SK-N-SH (cell line): ENCODE results near the gene NEMF. TPM values are rescaled to one million over a fixed set of nuclear protein-coding genes. Genes with fewer than 3 reads are reported as not detected.
"Not testable (repeated sequence)": the region's sequence is repeated elsewhere in the genome, so short reads cannot be mapped to it uniquely, and the experiment has no call there.

Experiments
- CTCF ChIA-PET: fragments of 300-600, 350-600 bp; formaldehyde crosslinking; extraction: SDS; loops from one replicate; lab custom pipeline; 2021; lab: Yijun Ruan, JAX
- POLR2A ChIA-PET: fragments of 350-600 bp; sonication (Branson Sonifier 250); formaldehyde crosslinking; extraction: SDS; loops from one replicate; lab custom pipeline; 2020; ENCODE audit warnings: antibody characterized with exemption, inconsistent platforms; lab: Yijun Ruan, JAX
- DNase-seq: peaks from one replicate; pipeline ENCODE4 v3.0.0; 2012
- H2AFZ ChIP-seq: fragments of 200-600 bp; sonication (generic); 2 replicates; pipeline ENCODE4 v1.8.1; 2016; ENCODE audit warnings: antibody characterized with exemption, mild to moderate bottlenecking, low read depth
- H3F3A ChIP-seq: fragments of 200-600 bp; sonication (generic); replicated peaks from 2 replicates; pipeline ENCODE3; 2016; ENCODE audit warnings: antibody characterized with exemption, mild to moderate bottlenecking; ENCODE audit not compliant: insufficient read depth
- H3K27ac ChIP-seq, 2 experiments: fragments of 200-500 bp in 1 of 2; fragments of 200-600 bp in 1 of 2; sonication (Bioruptor generic) in 1 of 2; sonication (generic), shearing (Covaris generic) in 1 of 2; 2 replicates each; pipeline versions ENCODE4 v1.5.1 to v1.6.1; 2014 to 2016; ENCODE audit warnings: low read depth in 2 of 2, inconsistent platforms in 1 of 2, low read length in 1 of 2, mild to moderate bottlenecking in 1 of 2, mixed read lengths in 1 of 2
- H3K27me3 ChIP-seq: fragments of 200-600 bp; sonication (generic), shearing (Covaris generic); 2 replicates; pipeline ENCODE4 v1.6.1; 2016; ENCODE audit warnings: mixed run types; ENCODE audit not compliant: insufficient read depth
- H3K36me3 ChIP-seq, 2 experiments: fragments of 200-500 bp in 1 of 2; fragments of 200-600 bp in 1 of 2; sonication (Bioruptor generic) in 1 of 2; sonication (generic) in 1 of 2; replicated peaks in 1 of 2; 2 replicates each; pipeline versions ENCODE3 to v1.5.1; 2014 to 2016; ENCODE audit warnings: low read length in 1 of 2, mild to moderate bottlenecking in 1 of 2; ENCODE audit not compliant: insufficient read depth in 2 of 2, control insufficient read depth in 1 of 2
- H3K4me1 ChIP-seq, 2 experiments: fragments of 200-500 bp in 1 of 2; fragments of 200-600 bp in 1 of 2; sonication (Bioruptor generic) in 1 of 2; sonication (generic), shearing (Covaris generic) in 1 of 2; 2 replicates each; pipeline versions ENCODE4 v1.5.1 to v1.6.1; 2014 to 2016; ENCODE audit warnings: low read depth in 1 of 2, low read length in 1 of 2, mixed run types in 1 of 2; ENCODE audit not compliant: insufficient read depth in 2 of 2, control insufficient read depth in 1 of 2
- H3K4me2 ChIP-seq: fragments of 200-600 bp; sonication (generic), shearing (Covaris generic); 2 replicates; pipeline ENCODE4 v1.6.1; 2017; ENCODE audit warnings: mixed run types
- H3K4me3 ChIP-seq, 2 experiments: fragments of 200-500 bp in 1 of 2; fragments of 200-600 bp in 1 of 2; sonication (Bioruptor generic) in 1 of 2; sonication (generic), shearing (Covaris generic) in 1 of 2; 2 replicates each; pipeline versions ENCODE4 v1.5.1 to v1.8.1; 2014 to 2016; ENCODE audit warnings: low read depth in 2 of 2, inconsistent platforms in 1 of 2, low read length in 1 of 2, mild to moderate bottlenecking in 1 of 2, mixed read lengths in 1 of 2, moderate library complexity in 1 of 2
- H3K79me2 ChIP-seq: fragments of 200-600 bp; sonication (generic); 2 replicates; pipeline ENCODE4 v1.8.1; 2017; ENCODE audit warnings: mild to moderate bottlenecking; ENCODE audit not compliant: insufficient read depth
- H3K9ac ChIP-seq: fragments of 200-600 bp; sonication (generic); 2 replicates; pipeline ENCODE4 v1.6.1; 2017; ENCODE audit warnings: mixed run types
- H3K9me2 ChIP-seq: fragments of 200-600 bp; sonication (generic); 2 replicates; pipeline ENCODE4 v1.6.1; 2017; ENCODE audit warnings: mixed run types
- H3K9me3 ChIP-seq: fragments of 200-600 bp; sonication (generic); 2 replicates; pipeline ENCODE4 v1.6.1; 2017; ENCODE audit warnings: mixed run types, mild to moderate bottlenecking, moderate library complexity
- H4K20me1 ChIP-seq: fragments of 200-600 bp; sonication (generic); 2 replicates; pipeline ENCODE4 v1.6.1; 2017; ENCODE audit warnings: mild to moderate bottlenecking, mixed run types; ENCODE audit not compliant: insufficient read depth
- CHD2 ChIP-seq: fragments of 150-350 bp; IDR thresholded peaks from 2 replicates; pipeline ENCODE4 v1.6.1; 2018; ENCODE audit warnings: low read length; ENCODE audit not compliant: partially characterized antibody
- EP300 ChIP-seq, 2 experiments: IDR thresholded peaks; 2 replicates each; pipeline versions ENCODE4 v1.4.0 to v1.6.1; 2012; ENCODE audit warnings: borderline replicate concordance in 1 of 2, low read depth in 1 of 2, low read length in 1 of 2
- EZH2phosphoT487 ChIP-seq: fragments of 200-600 bp; sonication (generic); IDR thresholded peaks from 2 replicates; pipeline ENCODE4 v1.6.1; 2017; ENCODE audit warnings: low read depth, mixed run types, mild to moderate bottlenecking, antibody characterized with exemption, moderate library complexity, borderline replicate concordance
- FOSL2 ChIP-seq: IDR thresholded peaks from 2 replicates; pipeline ENCODE4 v1.4.0; 2012; ENCODE audit warnings: low read depth, mild to moderate bottlenecking, moderate library complexity, borderline replicate concordance
- FOXM1 ChIP-seq: IDR thresholded peaks from 2 replicates; pipeline ENCODE4 v1.4.0; 2012; ENCODE audit warnings: low read depth, mild to moderate bottlenecking
- GABPA ChIP-seq: IDR thresholded peaks from 2 replicates; pipeline ENCODE4 v1.4.0; 2012; ENCODE audit warnings: low read depth, mild to moderate bottlenecking
- GATA2 ChIP-seq: sonication (generic); formaldehyde crosslinking; IDR thresholded peaks from 2 replicates; pipeline ENCODE4 v1.5.0; 2020; ENCODE audit warnings: mild to moderate bottlenecking, missing genetic modification reagents
- MAX ChIP-seq: IDR thresholded peaks from 2 replicates; pipeline ENCODE4 v1.4.0; 2012; ENCODE audit warnings: low read depth
- MEF2A ChIP-seq: IDR thresholded peaks from 2 replicates; pipeline ENCODE4 v1.4.0; 2012; ENCODE audit warnings: low read depth, borderline replicate concordance
- MXI1 ChIP-seq: IDR thresholded peaks from 2 replicates; pipeline ENCODE4 v1.6.1; 2012; ENCODE audit warnings: mild to moderate bottlenecking, low read depth, low read length, improper control_type of control experiment
- NFIC ChIP-seq: IDR thresholded peaks from 2 replicates; pipeline ENCODE4 v1.4.0; 2012; ENCODE audit warnings: borderline replicate concordance
- RAD21 ChIP-seq: IDR thresholded peaks from 2 replicates; pipeline ENCODE4 v1.6.1; 2012; ENCODE audit warnings: mild to moderate bottlenecking, low read length
- RCOR1 ChIP-seq: fragments of 150-350 bp; IDR thresholded peaks from 2 replicates; pipeline ENCODE4 v1.6.1; 2017; ENCODE audit warnings: antibody characterized with exemption, low read length
- RFX5 ChIP-seq: IDR thresholded peaks from 2 replicates; pipeline ENCODE4 v1.6.1; 2012; ENCODE audit warnings: mild to moderate bottlenecking, improper control_type of control experiment, low read length
- SIN3A ChIP-seq: IDR thresholded peaks from 2 replicates; pipeline ENCODE4 v1.6.1; 2012; ENCODE audit warnings: low read depth, mild to moderate bottlenecking, low read length, moderate library complexity, borderline replicate concordance
- SMC3 ChIP-seq: IDR thresholded peaks from 2 replicates; pipeline ENCODE4 v1.6.1; 2012; ENCODE audit warnings: low read depth, low read length, improper control_type of control experiment
- USF1 ChIP-seq: IDR thresholded peaks from 2 replicates; pipeline ENCODE4 v1.4.0; 2012; ENCODE audit warnings: low read depth, borderline replicate concordance
- WGBS: methylation state at CpG from one replicate; pipeline ENCODE4 v1.1.6; 2017; ENCODE audit warnings: low lambda C conversion rate; 5-methylcytosine and 5-hydroxymethylcytosine counted together
- polyA plus RNA-seq, 3 experiments: library from polyadenylated mRNA; depleted of rRNA; stranded (reverse); fragments of >200 nt; gene quantifications; 2 replicates each; pipeline ENCODE4 v1.2.3, GENCODE V29; 2012
- TF ChIP-seq, protein P1 (sequence below): fragments of 200-600 bp; sonication (generic); IDR thresholded peaks from 2 replicates; pipeline ENCODE4 v1.6.1; 2017; ENCODE audit warnings: antibody characterized with exemption, mild to moderate bottlenecking, moderate library complexity
- TF ChIP-seq, protein P2 (sequence below): fragments of 150-350 bp; IDR thresholded peaks from 2 replicates; pipeline ENCODE4 v1.6.1; 2017; ENCODE audit warnings: antibody characterized with exemption, low read length, low read depth, borderline replicate concordance
- TF ChIP-seq, protein P3 (sequence below): IDR thresholded peaks from 2 replicates; pipeline ENCODE4 v1.4.0; 2012; ENCODE audit warnings: low read depth, borderline replicate concordance

NEMF gene
- polyA plus RNA-seq, 1 of the 3 experiments (the other 2 are of a cell fraction): 14.0 TPM

DNA sequence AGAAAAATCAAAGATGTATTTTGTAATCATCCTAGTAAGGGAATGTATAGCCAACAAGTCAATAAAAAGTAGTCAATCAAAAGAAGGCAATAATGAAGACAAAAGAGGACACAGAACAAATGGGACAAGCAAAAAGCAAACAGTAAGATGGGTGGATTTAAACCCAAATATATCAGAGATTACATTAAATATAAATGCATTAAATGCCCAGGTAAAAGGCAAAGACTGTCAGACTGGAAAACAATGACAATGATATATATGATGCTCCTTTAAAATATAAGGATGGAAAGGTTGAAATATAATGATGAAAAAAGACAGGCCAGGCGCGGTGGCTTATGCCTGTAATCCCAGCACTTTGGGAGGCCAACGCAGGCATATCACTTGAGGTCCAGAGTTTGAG is 35.7 kb downstream of the NEMF start (continued):
- TF ChIP-seq RCOR1: no peak

GRCh38 chr14:49816118-49816517 is 36.5 kb downstream of the NEMF start:
- H3K4me2 ChIP-seq, H3K9ac ChIP-seq, H3K9me2 ChIP-seq, H3K9me3 ChIP-seq, H4K20me1 ChIP-seq, DNase-seq, H2AFZ ChIP-seq, H3K27ac ChIP-seq, H3K4me3 ChIP-seq, H3K79me2 ChIP-seq, H3K4me1 ChIP-seq, H3K27me3 ChIP-seq: not testable (repeated sequence)
- CTCF ChIA-PET: interaction anchor here (0.8 kb wide), 2 partner anchors 36 to 415 kb away, joined by 3 to 4 read pairs; partner anchors contain the start of genes NEMF and SOS2
- WGBS: 94% methylated on average over 2 of the region's 2 CpGs
- peaks cover 76 to 90% of the 10 kb centered on the region in 2 experiments for H3K36me3 ChIP-seq
- H3F3A ChIP-seq: peaks cover 23% of the 10 kb centered on the region
- POLR2A ChIA-PET: interaction anchor here (0.7 kb wide), 1 partner anchor 32 kb away, joined by 3 read pairs; no protein-coding TSS in a partner anchor

DNA sequence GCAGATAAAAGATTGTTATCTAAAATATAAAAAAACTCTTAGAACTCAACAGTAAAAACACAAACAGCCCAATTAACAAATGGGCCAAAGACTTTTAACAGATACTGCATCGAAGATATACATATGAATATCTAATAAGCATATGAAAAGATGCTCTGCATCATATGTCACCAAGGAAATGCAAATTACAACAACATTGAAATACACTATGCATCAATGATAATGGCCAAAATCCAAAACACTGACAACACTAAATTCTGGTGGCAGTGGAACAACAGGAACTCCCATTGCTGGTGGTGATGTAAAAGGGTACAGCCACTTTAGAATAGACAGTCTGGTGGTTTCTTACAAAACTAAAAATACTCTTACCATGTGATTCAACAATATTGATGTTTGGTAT is 43.8 kb downstream of the NEMF start:
- H3F3A ChIP-seq: peaks cover 21% of the 10 kb centered on the region
- H3K4me1 ChIP-seq: no peaks in the 10 kb centered on the region
- no peaks in the 10 kb centered on the region for H3K9me2 ChIP-seq
- H3K36me3 ChIP-seq: peaks cover 58 to 91% of the 10 kb centered on the region in 2 experiments
- no peaks in the 10 kb centered on the region for H4K20me1 ChIP-seq
- no peak overlapping the region for H3K27ac ChIP-seq
- H3K9ac ChIP-seq: no peak overlapping the region
- H2AFZ ChIP-seq: no peak overlapping the region
- POLR2A ChIA-PET: no interaction called here
- no peaks in the 10 kb centered on the region for H3K27me3 ChIP-seq
- H3K79me2 ChIP-seq: 0 out of 2 replicates have a peak, but pooled peaks cover 4% of the 10 kb centered on the region
- CTCF ChIA-PET: interaction anchor here (1.3 kb wide), 1 partner anchor 44 kb away, joined by 4 read pairs; the partner anchor contains the start of gene NEMF
- 0% methylated on average over 1 of the region's 1 CpG for WGBS
- peaks cover 4% of the 10 kb centered on the region; the same call in 1 of the 2 replicates for H3K9me3 ChIP-seq
- no peak overlapping the region for H3K4me2 ChIP-seq
- DNase-seq: no peak
- H3K4me3 ChIP-seq: no peak overlapping the region
- TF ChIP-seq MXI1 (no peak), USF1 (no peak), MAX (no peak), MEF2A (no peak), CHD2 (no peak), FOSL2 (no peak), SIN3A (no peak), NFIC (no peak), EZH2phosphoT487 (no peak), RFX5 (no peak), GATA2 (CRISPR knock-in tag) (no peak), FOXM1 (no peak), SMC3 (no peak), RAD21 (no peak), GABPA (no peak), EP300 (IDR thresholded peaks at IDR 0.05; ENCODE audit: borderline replicate concordance in 1 of 2, low read depth in 1 of 2, low read length in 1 of 2) (no peak)
- TF ChIP-seq, protein P1, sequence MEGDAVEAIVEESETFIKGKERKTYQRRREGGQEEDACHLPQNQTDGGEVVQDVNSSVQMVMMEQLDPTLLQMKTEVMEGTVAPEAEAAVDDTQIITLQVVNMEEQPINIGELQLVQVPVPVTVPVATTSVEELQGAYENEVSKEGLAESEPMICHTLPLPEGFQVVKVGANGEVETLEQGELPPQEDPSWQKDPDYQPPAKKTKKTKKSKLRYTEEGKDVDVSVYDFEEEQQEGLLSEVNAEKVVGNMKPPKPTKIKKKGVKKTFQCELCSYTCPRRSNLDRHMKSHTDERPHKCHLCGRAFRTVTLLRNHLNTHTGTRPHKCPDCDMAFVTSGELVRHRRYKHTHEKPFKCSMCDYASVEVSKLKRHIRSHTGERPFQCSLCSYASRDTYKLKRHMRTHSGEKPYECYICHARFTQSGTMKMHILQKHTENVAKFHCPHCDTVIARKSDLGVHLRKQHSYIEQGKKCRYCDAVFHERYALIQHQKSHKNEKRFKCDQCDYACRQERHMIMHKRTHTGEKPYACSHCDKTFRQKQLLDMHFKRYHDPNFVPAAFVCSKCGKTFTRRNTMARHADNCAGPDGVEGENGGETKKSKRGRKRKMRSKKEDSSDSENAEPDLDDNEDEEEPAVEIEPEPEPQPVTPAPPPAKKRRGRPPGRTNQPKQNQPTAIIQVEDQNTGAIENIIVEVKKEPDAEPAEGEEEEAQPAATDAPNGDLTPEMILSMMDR: no peak
- TF ChIP-seq, protein P2, sequence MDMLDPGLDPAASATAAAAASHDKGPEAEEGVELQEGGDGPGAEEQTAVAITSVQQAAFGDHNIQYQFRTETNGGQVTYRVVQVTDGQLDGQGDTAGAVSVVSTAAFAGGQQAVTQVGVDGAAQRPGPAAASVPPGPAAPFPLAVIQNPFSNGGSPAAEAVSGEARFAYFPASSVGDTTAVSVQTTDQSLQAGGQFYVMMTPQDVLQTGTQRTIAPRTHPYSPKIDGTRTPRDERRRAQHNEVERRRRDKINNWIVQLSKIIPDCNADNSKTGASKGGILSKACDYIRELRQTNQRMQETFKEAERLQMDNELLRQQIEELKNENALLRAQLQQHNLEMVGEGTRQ: no peak
- TF ChIP-seq, protein P3, sequence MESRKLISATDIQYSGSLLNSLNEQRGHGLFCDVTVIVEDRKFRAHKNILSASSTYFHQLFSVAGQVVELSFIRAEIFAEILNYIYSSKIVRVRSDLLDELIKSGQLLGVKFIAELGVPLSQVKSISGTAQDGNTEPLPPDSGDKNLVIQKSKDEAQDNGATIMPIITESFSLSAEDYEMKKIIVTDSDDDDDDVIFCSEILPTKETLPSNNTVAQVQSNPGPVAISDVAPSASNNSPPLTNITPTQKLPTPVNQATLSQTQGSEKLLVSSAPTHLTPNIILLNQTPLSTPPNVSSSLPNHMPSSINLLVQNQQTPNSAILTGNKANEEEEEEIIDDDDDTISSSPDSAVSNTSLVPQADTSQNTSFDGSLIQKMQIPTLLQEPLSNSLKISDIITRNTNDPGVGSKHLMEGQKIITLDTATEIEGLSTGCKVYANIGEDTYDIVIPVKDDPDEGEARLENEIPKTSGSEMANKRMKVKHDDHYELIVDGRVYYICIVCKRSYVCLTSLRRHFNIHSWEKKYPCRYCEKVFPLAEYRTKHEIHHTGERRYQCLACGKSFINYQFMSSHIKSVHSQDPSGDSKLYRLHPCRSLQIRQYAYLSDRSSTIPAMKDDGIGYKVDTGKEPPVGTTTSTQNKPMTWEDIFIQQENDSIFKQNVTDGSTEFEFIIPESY: no peak
